MG63 (cell line): ENCODE results near the gene CCDC124. TPM values are rescaled to one million over a fixed set of nuclear protein-coding genes. Genes with fewer than 3 reads are reported as not detected.

Experiments used
- DNase-seq: peaks from one replicate; pipeline ENCODE4 v3.0.0-alpha.2; 2020
- H3K27me3 ChIP-seq: fragments of 250-450 bp; sonication (Bioruptor Pico); 2 replicates; pipeline ENCODE4 v1.5.1; 2020; ENCODE audit warnings: mild to moderate bottlenecking, moderate library complexity
- H3K36me3 ChIP-seq: fragments of 250-450 bp; sonication (Bioruptor Pico); 2 replicates; pipeline ENCODE4 v1.5.1; 2020; ENCODE audit warnings: mild to moderate bottlenecking, moderate library complexity
- H3K4me3 ChIP-seq: fragments of 250-450 bp; sonication (Bioruptor Pico); 2 replicates; pipeline ENCODE4 v1.5.1; 2020; ENCODE audit warnings: mild to moderate bottlenecking, moderate library complexity
- H3K9me3 ChIP-seq: fragments of 250-450 bp; sonication (Bioruptor Pico); 2 replicates; pipeline ENCODE4 v1.5.1; 2020; ENCODE audit warnings: mild to moderate bottlenecking, moderate library complexity
- total RNA-seq: library from RNA; depleted of rRNA; stranded (reverse); fragments of >200 nt; shearing (Covaris generic); gene quantifications from 2 replicates; pipeline ENCODE4 v1.2.3, GENCODE V29; 2014; ENCODE audit warnings: low replicate concordance

The CCDC124 gene
- total RNA-seq, 1 experiment from 2014 or later, result 241 TPM

GRCh38 chr19:17926044-17926443 lies 6.8 kb upstream of the CCDC124 start:
- H3K27me3 ChIP-seq, result no peaks in the 10 kb centered on the region
- no peak for DNase-seq

GRCh38 chr19:17929056-17929455 lies 3.8 kb upstream of the CCDC124 start:
- DNase-seq, result no peak

More at GRCh38 chr19:17926044-17926443, 6.8 kb upstream of the CCDC124 start:
- Histone ChIP-seq H3K36me3 (no peaks in the 10 kb centered on the region), H3K9me3 (no peaks in the 10 kb centered on the region), H3K4me3 (no peak overlapping the region)

GRCh38 chr19:17931532-17932191 lies 1.2 kb upstream of the CCDC124 start:
- peaks cover 10% of the 10 kb centered on the region for H3K36me3 ChIP-seq
- no peaks in the 10 kb centered on the region for H3K27me3 ChIP-seq
- no peaks in the 10 kb centered on the region for H3K9me3 ChIP-seq
- no peak overlapping the region for H3K4me3 ChIP-seq
- DNase-seq, result no peak

More at GRCh38 chr19:17929056-17929455, 3.8 kb upstream of the CCDC124 start:
- Histone ChIP-seq H3K36me3 (no peaks in the 10 kb centered on the region), H3K9me3 (no peaks in the 10 kb centered on the region), H3K4me3 (no peak overlapping the region), H3K27me3 (no peaks in the 10 kb centered on the region)

GRCh38 chr19:17933414-17934129 lies 757 bp downstream of the CCDC124 start:
- Histone ChIP-seq H3K27me3 (no peaks in the 10 kb centered on the region), H3K36me3 (peaks cover 20% of the 10 kb centered on the region), H3K9me3 (no peaks in the 10 kb centered on the region), H3K4me3 (peak overlapping the region; percentile 93)
- DNase-seq, result peak; percentile 33

GRCh38 chr19:17936379-17936778 lies 3.6 kb downstream of the CCDC124 start:
- Histone ChIP-seq H3K36me3 (peaks cover 38% of the 10 kb centered on the region), H3K9me3 (no peaks in the 10 kb centered on the region), H3K27me3 (no peaks in the 10 kb centered on the region), H3K4me3 (no peak overlapping the region)
- DNase-seq, result no peak

- Histone ChIP-seq H3K9me3 (no peaks in the 10 kb centered on the region), H3K27me3 (no peaks in the 10 kb centered on the region), H3K4me3 (no peak overlapping the region), H3K36me3 (peaks cover 38% of the 10 kb centered on the region)
- DNase-seq, result no peak
Measured at GRCh38 chr19:17937371-17937900, 4.6 kb downstream of the CCDC124 start.

GRCh38 chr19:17938092-17938845 lies 5.5 kb downstream of the CCDC124 start:
- no peak overlapping the region for H3K4me3 ChIP-seq
- peaks cover 38% of the 10 kb centered on the region for H3K36me3 ChIP-seq
- H3K27me3 ChIP-seq, result no peaks in the 10 kb centered on the region
- no peaks in the 10 kb centered on the region for H3K9me3 ChIP-seq
- DNase-seq, result peak; percentile 88

- H3K36me3 ChIP-seq, result peaks cover 33% of the 10 kb centered on the region
- no peaks in the 10 kb centered on the region for H3K27me3 ChIP-seq
- no peaks in the 10 kb centered on the region for H3K9me3 ChIP-seq
- no peak for DNase-seq
- H3K4me3 ChIP-seq, result no peak overlapping the region
Measured at GRCh38 chr19:17942181-17942580, 9.4 kb downstream of the CCDC124 start.

GRCh38 chr19:17942582-17943273 lies 9.9 kb downstream of the CCDC124 start:
- peaks cover 28% of the 10 kb centered on the region for H3K36me3 ChIP-seq
- no peak for DNase-seq
- H3K4me3 ChIP-seq, result no peak overlapping the region
- no peaks in the 10 kb centered on the region for H3K9me3 ChIP-seq
- H3K27me3 ChIP-seq, result no peaks in the 10 kb centered on the region

GRCh38 chr19:17943274-17944221 lies 10.7 kb downstream of the CCDC124 start:
- Histone ChIP-seq H3K36me3 (peaks cover 25% of the 10 kb centered on the region), H3K9me3 (no peaks in the 10 kb centered on the region), H3K4me3 (no peak overlapping the region), H3K27me3 (no peaks in the 10 kb centered on the region)
- DNase-seq, result no peak

GRCh38 chr19:17944301-17944700 lies 11.5 kb downstream of the CCDC124 start:
- Histone ChIP-seq H3K36me3 (peaks cover 18% of the 10 kb centered on the region), H3K27me3 (peaks cover 3% of the 10 kb centered on the region), H3K9me3 (no peaks in the 10 kb centered on the region), H3K4me3 (no peak overlapping the region)
- peak; percentile 91 for DNase-seq

GRCh38 chr19:17946965-17947784 lies 14.4 kb downstream of the CCDC124 start:
- Histone ChIP-seq H3K4me3 (peak overlapping the region; percentile 42), H3K36me3 (peaks cover 7% of the 10 kb centered on the region), H3K9me3 (no peaks in the 10 kb centered on the region), H3K27me3 (peaks cover 32% of the 10 kb centered on the region)
- DNase-seq, result no peak

- no peaks in the 10 kb centered on the region for H3K9me3 ChIP-seq
Measured at GRCh38 chr19:17947815-17948513, 15.1 kb downstream of the CCDC124 start.

GRCh38 chr19:17948514-17948900 lies 15.7 kb downstream of the CCDC124 start:
- Histone ChIP-seq H3K36me3 (peaks cover 7% of the 10 kb centered on the region), H3K4me3 (peak overlapping the region; percentile 46; the same call in 1 of the 2 replicates), H3K27me3 (peaks cover 45% of the 10 kb centered on the region), H3K9me3 (no peaks in the 10 kb centered on the region)
- DNase-seq, result no peak

More at GRCh38 chr19:17947815-17948513, 15.1 kb downstream of the CCDC124 start:
- peak; percentile 92 for DNase-seq
- H3K4me3 ChIP-seq, result peak overlapping the region; percentile 46
- H3K36me3 ChIP-seq, result peaks cover 7% of the 10 kb centered on the region
- H3K27me3 ChIP-seq, result peaks cover 40% of the 10 kb centered on the region
